ENCODE results near the gene SNX10.

DNA sequence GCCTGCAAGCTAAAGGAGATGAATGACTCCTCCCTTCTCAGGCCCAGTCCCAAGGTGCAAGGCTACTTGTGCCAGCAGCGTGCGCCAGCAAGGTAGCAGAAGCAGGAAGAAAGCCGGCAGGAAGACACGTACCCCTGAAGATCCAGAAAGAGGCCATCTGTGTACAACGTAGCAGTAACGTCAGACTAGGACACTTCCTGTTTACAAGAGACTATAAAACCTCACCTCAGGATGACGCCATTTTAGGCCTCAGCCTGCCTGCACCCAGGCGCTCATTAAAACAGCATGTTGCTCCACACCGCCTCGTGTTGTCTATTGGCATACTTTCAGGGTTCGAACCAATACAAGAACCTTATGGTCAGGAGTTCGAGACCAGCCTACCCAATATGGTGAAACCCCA, 41.4 kb upstream of the SNX10 start:
- TF ChIP-seq, protein P1, sequence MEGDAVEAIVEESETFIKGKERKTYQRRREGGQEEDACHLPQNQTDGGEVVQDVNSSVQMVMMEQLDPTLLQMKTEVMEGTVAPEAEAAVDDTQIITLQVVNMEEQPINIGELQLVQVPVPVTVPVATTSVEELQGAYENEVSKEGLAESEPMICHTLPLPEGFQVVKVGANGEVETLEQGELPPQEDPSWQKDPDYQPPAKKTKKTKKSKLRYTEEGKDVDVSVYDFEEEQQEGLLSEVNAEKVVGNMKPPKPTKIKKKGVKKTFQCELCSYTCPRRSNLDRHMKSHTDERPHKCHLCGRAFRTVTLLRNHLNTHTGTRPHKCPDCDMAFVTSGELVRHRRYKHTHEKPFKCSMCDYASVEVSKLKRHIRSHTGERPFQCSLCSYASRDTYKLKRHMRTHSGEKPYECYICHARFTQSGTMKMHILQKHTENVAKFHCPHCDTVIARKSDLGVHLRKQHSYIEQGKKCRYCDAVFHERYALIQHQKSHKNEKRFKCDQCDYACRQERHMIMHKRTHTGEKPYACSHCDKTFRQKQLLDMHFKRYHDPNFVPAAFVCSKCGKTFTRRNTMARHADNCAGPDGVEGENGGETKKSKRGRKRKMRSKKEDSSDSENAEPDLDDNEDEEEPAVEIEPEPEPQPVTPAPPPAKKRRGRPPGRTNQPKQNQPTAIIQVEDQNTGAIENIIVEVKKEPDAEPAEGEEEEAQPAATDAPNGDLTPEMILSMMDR (IDR thresholded peaks at IDR 0.05): no peak
- no peak for TF ChIP-seq POLR2A (IDR thresholded peaks at IDR 0.05)

All from body of pancreas (tissue), 4 donors.